ENCODE data around the gene TCP11L2.
A peak's percentile ranks its signal among the peaks of the same experiment; 100 is the strongest.
"Not testable (repeated sequence)": the region's sequence is repeated elsewhere in the genome, so short reads cannot be mapped to it uniquely, and the experiment has no call there.

TCP11L2 gene

GRCh38 chr12:106345746-106346145 is 43.2 kb downstream of the TCP11L2 start:
- DNase-seq, result peak; percentile 3

- DNase-seq, result no peak
These were observed 45.9 kb downstream of the TCP11L2 start for GRCh38 chr12:106348411-106348810.

GRCh38 chr12:106353175-106353574 is 50.6 kb downstream of the TCP11L2 start:
- no peak for DNase-seq

- peak; percentile 94 for DNase-seq
These were observed 55.2 kb downstream of the TCP11L2 start, which contains the start of gene POLR3B for GRCh38 chr12:106357549-106358395. TSS of gene POLR3B (plus strand) at chr12:106357748. CDS start at chr12:106357880, 132 bp downstream.

GRCh38 chr12:106358396-106359241 is 56.1 kb downstream of the TCP11L2 start:
- DNase-seq, result no peak

- DNase-seq, result no peak
These were observed 57.3 kb downstream of the TCP11L2 start for GRCh38 chr12:106359646-106360399.

GRCh38 chr12:106360400-106360994 is 58.0 kb downstream of the TCP11L2 start:
- DNase-seq, result no peak

- no peak for DNase-seq
These were observed 60.4 kb downstream of the TCP11L2 start for GRCh38 chr12:106362971-106363370.

- DNase-seq, result no peak
These were observed 61.7 kb downstream of the TCP11L2 start for GRCh38 chr12:106364261-106364660.

- no peak for DNase-seq
These were observed 67.3 kb downstream of the TCP11L2 start for GRCh38 chr12:106369624-106370346.

GRCh38 chr12:106378788-106379187 is 76.3 kb downstream of the TCP11L2 start:
- DNase-seq, result no peak

- no peak for DNase-seq
These were observed 78.4 kb downstream of the TCP11L2 start for GRCh38 chr12:106380954-106381353.

- DNase-seq, result not testable (repeated sequence)
These were observed 79.3 kb downstream of the TCP11L2 start for GRCh38 chr12:106381866-106382265.

GRCh38 chr12:106386813-106387535 is 84.4 kb downstream of the TCP11L2 start:
- no peak for DNase-seq

- DNase-seq, result no peak
These were observed 85.4 kb downstream of the TCP11L2 start for GRCh38 chr12:106387848-106388377.

GRCh38 chr12:106389151-106389550 is 86.6 kb downstream of the TCP11L2 start:
- no peak for DNase-seq

GRCh38 chr12:106392759-106393158 is 90.2 kb downstream of the TCP11L2 start:
- DNase-seq, result no peak

All from RPMI8226 (cell line).